Nasal cavity respiratory epithelium epithelial cell of viscerocranial mucosa (primary cell): Measurements from ENCODE around the gene BEX2. TPM values are rescaled to one million over a fixed set of nuclear protein-coding genes. Genes with fewer than 3 reads are reported as not detected.

Source experiments
- total RNA-seq: library from RNA; depleted of rRNA; stranded (reverse); fragments of >200 nt; gene quantifications from 2 replicates; pipeline ENCODE4 v1.2.3, GENCODE V29; 2014

The BEX2 gene
- total RNA-seq, result 37.4 and 65.6 TPM in 2 replicates

GRCh38 chrX:103310555-103311398 is at the start of gene BEX2:
Gene BEX2 (minus strand): TSS chrX:103310990. CDS start chrX:103309976, 1,014 bp downstream.

GRCh38 chrX:103356130-103356798 is 45.5 kb upstream of the BEX2 start, which contains the start of gene TCEAL9:
Gene TCEAL9 (plus strand): TSS chrX:103356506. CDS start chrX:103357685, 1,179 bp downstream.

GRCh38 chrX:103329991-103330390 is 19.2 kb upstream of the BEX2 start, which contains the start of gene TCEAL7:
Gene TCEAL7 (plus strand): TSS chrX:103330239. CDS start chrX:103331404, 1,165 bp downstream.

GRCh38 chrX:103276581-103277002 is 34.2 kb downstream of the BEX2 start, which contains the start of gene TCEAL5:
Gene TCEAL5 (minus strand): TSS chrX:103276750. CDS start chrX:103274563, 2,187 bp downstream.

Other genes with a start within 250 kb of the BEX2 start
- gene BEX1, start 246.8 kb downstream of the BEX2 start, total RNA-seq, result not detected in 2 replicates
- gene NXF3, start 217.8 kb downstream of the BEX2 start, total RNA-seq, result under 0.01 TPM in 1 of 2 replicates, not detected in the other
- gene BEX4, start 95.9 kb downstream of the BEX2 start, total RNA-seq, result 19.1 and 24.9 TPM in 2 replicates
- gene TCEAL8, start 55.8 kb downstream of the BEX2 start, total RNA-seq, result 68.0 and 69.4 TPM in 2 replicates
- not detected in 2 replicates for gene TCEAL5, start 34.2 kb downstream of the BEX2 start, total RNA-seq
- gene TCEAL7, start 19.2 kb upstream of the BEX2 start, total RNA-seq, result 0.34 and 0.50 TPM in 2 replicates
- gene TCEAL9, start 45.5 kb upstream of the BEX2 start, total RNA-seq, result 59.6 and 61.9 TPM in 2 replicates
- gene BEX3, start 65.5 kb upstream of the BEX2 start, total RNA-seq, result 92.6 and 160 TPM in 2 replicates
- under 0.01 and 0.21 TPM in 2 replicates for gene RAB40A, start 208.5 kb upstream of the BEX2 start, total RNA-seq